Keratinocyte (primary cell): Measurements from ENCODE around the gene STK11IP.

Experiments
- CTCF ChIP-seq, 3 experiments: IDR thresholded peaks in 1 of 3; conservative IDR thresholded peaks in 1 of 3; optimal IDR thresholded peaks in 1 of 3; 2 replicates in 2 of 3; 3 replicates in 1 of 3; pipeline versions ENCODE3 to v1.5.1; 2011; ENCODE audit warnings: low read length in 3 of 3, mild to moderate bottlenecking in 3 of 3, moderate library complexity in 2 of 3, control low read depth in 1 of 3, inconsistent platforms in 1 of 3; ENCODE audit not compliant: insufficient read depth in 2 of 3; ENCODE audit errors: extremely low read depth in 1 of 3
- EZH2 ChIP-seq: IDR thresholded peaks from one replicate; pipeline ENCODE4 v1.6.1; 2012; ENCODE audit warnings: inconsistent platforms, mild to moderate bottlenecking, low read length, moderate library complexity

DNA sequence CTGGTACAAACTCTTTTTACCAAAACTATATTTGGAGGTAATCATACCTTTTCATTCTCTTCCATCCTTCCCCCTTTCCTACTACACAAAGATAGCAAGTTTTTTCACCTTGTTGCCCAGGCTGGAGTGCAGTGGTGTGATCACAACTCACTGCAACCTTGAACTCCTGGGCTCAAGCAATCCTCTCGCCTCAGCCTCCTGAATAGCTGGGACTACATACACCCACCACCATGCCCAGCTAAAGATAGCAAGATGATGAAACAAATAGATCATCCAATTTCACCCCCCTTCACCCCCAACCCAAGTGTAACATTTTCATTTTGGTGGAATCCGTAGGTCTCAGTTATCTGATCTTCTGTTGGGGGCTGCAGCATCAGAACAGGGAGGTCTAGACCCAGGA lies 4.5 kb upstream of the STK11IP start:
- no peak for TF ChIP-seq EZH2
- no peak for TF ChIP-seq CTCF (optimal IDR thresholded peaks at IDR 0.05 in 1 of 3, IDR thresholded peaks at IDR 0.05 in 1 of 3, conservative IDR thresholded peaks at IDR 0.05 in 1 of 3; ENCODE audit: extremely low read depth in 1 of 3, insufficient read depth in 2 of 3, low read length in 3 of 3)
